ENCODE measurements around the gene ARHGAP15. TPM values are rescaled to one million over a fixed set of nuclear protein-coding genes. Genes with fewer than 3 reads are reported as not detected.

Gene ARHGAP15
- total RNA-seq, 1 donor from 2014 or later, result not detected

GRCh38 chr2:143759455-143759854 lies 630.2 kb downstream of the ARHGAP15 start:
- DNase-seq (ENCODE audit: extremely low spot score, unreplicated experiment), result no peak
- no peak overlapping the region for H3K27ac Mint-ChIP-seq (ENCODE audit: unreplicated experiment)
- H3K27me3 Mint-ChIP-seq (ENCODE audit: unreplicated experiment), result no peaks in the 10 kb centered on the region
- no peak for TF ChIP-seq CTCF (IDR thresholded peaks at IDR 0.05)
- H3K36me3 Mint-ChIP-seq (ENCODE audit: unreplicated experiment), result no peaks in the 10 kb centered on the region
- H3K4me3 Mint-ChIP-seq (ENCODE audit: unreplicated experiment), result no peak overlapping the region
- no peaks in the 10 kb centered on the region for H3K9me3 Mint-ChIP-seq (ENCODE audit: unreplicated experiment)
- H3K4me1 Mint-ChIP-seq (ENCODE audit: unreplicated experiment), result no peaks in the 10 kb centered on the region

GRCh38 chr2:143762176-143762928 lies 633.1 kb downstream of the ARHGAP15 start:
- H3K4me3 Mint-ChIP-seq (ENCODE audit: unreplicated experiment), result no peak overlapping the region
- no peak for DNase-seq (ENCODE audit: extremely low spot score, unreplicated experiment)
- H3K27ac Mint-ChIP-seq (ENCODE audit: unreplicated experiment), result no peak overlapping the region
- no peaks in the 10 kb centered on the region for H3K36me3 Mint-ChIP-seq (ENCODE audit: unreplicated experiment)
- H3K4me1 Mint-ChIP-seq (ENCODE audit: unreplicated experiment), result no peaks in the 10 kb centered on the region
- no peaks in the 10 kb centered on the region for H3K9me3 Mint-ChIP-seq (ENCODE audit: unreplicated experiment)
- no peak for TF ChIP-seq CTCF (IDR thresholded peaks at IDR 0.05)
- H3K27me3 Mint-ChIP-seq (ENCODE audit: unreplicated experiment), result no peaks in the 10 kb centered on the region

GRCh38 chr2:143764261-143764660 lies 635.0 kb downstream of the ARHGAP15 start:
- H3K4me1 Mint-ChIP-seq (ENCODE audit: unreplicated experiment), result no peaks in the 10 kb centered on the region

GRCh38 chr2:143764706-143765105 lies 635.5 kb downstream of the ARHGAP15 start:
- TF ChIP-seq CTCF (IDR thresholded peaks at IDR 0.05), result no peak
- Mint-ChIP-seq H3K9me3 (ENCODE audit: unreplicated experiment) (no peaks in the 10 kb centered on the region), H3K27me3 (ENCODE audit: unreplicated experiment) (no peaks in the 10 kb centered on the region), H3K27ac (ENCODE audit: unreplicated experiment) (no peak overlapping the region), H3K4me1 (ENCODE audit: unreplicated experiment) (no peaks in the 10 kb centered on the region), H3K36me3 (ENCODE audit: unreplicated experiment) (no peaks in the 10 kb centered on the region), H3K4me3 (ENCODE audit: unreplicated experiment) (no peak overlapping the region)
- DNase-seq (ENCODE audit: extremely low spot score, unreplicated experiment), result no peak

More at GRCh38 chr2:143764261-143764660, 635.0 kb downstream of the ARHGAP15 start:
- Mint-ChIP-seq H3K4me3 (ENCODE audit: unreplicated experiment) (no peak overlapping the region), H3K27me3 (ENCODE audit: unreplicated experiment) (no peaks in the 10 kb centered on the region), H3K27ac (ENCODE audit: unreplicated experiment) (no peak overlapping the region), H3K9me3 (ENCODE audit: unreplicated experiment) (no peaks in the 10 kb centered on the region), H3K36me3 (ENCODE audit: unreplicated experiment) (no peaks in the 10 kb centered on the region)
- no peak for TF ChIP-seq CTCF (IDR thresholded peaks at IDR 0.05)
- no peak for DNase-seq (ENCODE audit: extremely low spot score, unreplicated experiment)

- Mint-ChIP-seq H3K27ac (ENCODE audit: unreplicated experiment) (no peak overlapping the region), H3K36me3 (ENCODE audit: unreplicated experiment) (no peaks in the 10 kb centered on the region), H3K27me3 (ENCODE audit: unreplicated experiment) (no peaks in the 10 kb centered on the region), H3K4me1 (ENCODE audit: unreplicated experiment) (no peaks in the 10 kb centered on the region), H3K9me3 (ENCODE audit: unreplicated experiment) (no peaks in the 10 kb centered on the region), H3K4me3 (ENCODE audit: unreplicated experiment) (no peak overlapping the region)
- TF ChIP-seq CTCF (IDR thresholded peaks at IDR 0.05), result no peak
- DNase-seq (ENCODE audit: extremely low spot score, unreplicated experiment), result no peak
These were observed 639.8 kb downstream of the ARHGAP15 start for GRCh38 chr2:143768991-143769390.

Measured in osteocyte (in vitro differentiated cells).